ENCODE results near the gene TSC22D2.
A peak's percentile ranks its signal among the peaks of the same experiment; 100 is the strongest.

The TSC22D2 gene

GRCh38 chr3:150439657-150440056 lies 31.6 kb downstream of the TSC22D2 start:
- DNase-seq: no peak
- Mint-ChIP-seq H3K4me1 (ENCODE audit: low read depth) (peaks cover 31% of the 10 kb centered on the region), H3K27ac (no peak overlapping the region), H3K36me3 (ENCODE audit: low read depth) (peaks cover 47% of the 10 kb centered on the region), H3K4me3 (no peak overlapping the region), H3K9me3 (no peaks in the 10 kb centered on the region), H3K27me3 (no peaks in the 10 kb centered on the region)

GRCh38 chr3:150443331-150443741 lies 35.2 kb downstream of the TSC22D2 start:
- H3K36me3 Mint-ChIP-seq (ENCODE audit: low read depth): peaks cover 46% of the 10 kb centered on the region
- H3K9me3 Mint-ChIP-seq: no peaks in the 10 kb centered on the region
- H3K27ac Mint-ChIP-seq: peak overlapping the region; percentile 37
- DNase-seq: no peak
- no peak overlapping the region for H3K4me3 Mint-ChIP-seq
- peaks cover 48% of the 10 kb centered on the region for H3K4me1 Mint-ChIP-seq (ENCODE audit: low read depth)
- H3K27me3 Mint-ChIP-seq: no peaks in the 10 kb centered on the region

GRCh38 chr3:150444371-150444770 lies 36.3 kb downstream of the TSC22D2 start:
- no peaks in the 10 kb centered on the region for H3K9me3 Mint-ChIP-seq
- no peak for DNase-seq
- peaks cover 54% of the 10 kb centered on the region for H3K4me1 Mint-ChIP-seq (ENCODE audit: low read depth)
- H3K27me3 Mint-ChIP-seq: no peaks in the 10 kb centered on the region
- peaks cover 42% of the 10 kb centered on the region for H3K36me3 Mint-ChIP-seq (ENCODE audit: low read depth)
- no peak overlapping the region for H3K27ac Mint-ChIP-seq
- no peak overlapping the region for H3K4me3 Mint-ChIP-seq

- Mint-ChIP-seq H3K4me3 (no peak overlapping the region), H3K4me1 (ENCODE audit: low read depth) (peaks cover 56% of the 10 kb centered on the region), H3K36me3 (ENCODE audit: low read depth) (peaks cover 29% of the 10 kb centered on the region), H3K27me3 (no peaks in the 10 kb centered on the region), H3K27ac (no peak overlapping the region), H3K9me3 (no peaks in the 10 kb centered on the region)
- no peak for DNase-seq
These were observed 38.4 kb downstream of the TSC22D2 start for GRCh38 chr3:150446470-150446977.

GRCh38 chr3:150447084-150447483 lies 39.0 kb downstream of the TSC22D2 start:
- no peak for DNase-seq

GRCh38 chr3:150447631-150448465 lies 39.8 kb downstream of the TSC22D2 start:
- DNase-seq: no peak
- peaks cover 51% of the 10 kb centered on the region for H3K4me1 Mint-ChIP-seq (ENCODE audit: low read depth)
- no peaks in the 10 kb centered on the region for H3K27me3 Mint-ChIP-seq
- H3K9me3 Mint-ChIP-seq: no peaks in the 10 kb centered on the region
- H3K27ac Mint-ChIP-seq: peak overlapping the region; percentile 20
- H3K36me3 Mint-ChIP-seq (ENCODE audit: low read depth): peaks cover 23% of the 10 kb centered on the region
- no peak overlapping the region for H3K4me3 Mint-ChIP-seq

More at GRCh38 chr3:150447084-150447483, 39.0 kb downstream of the TSC22D2 start:
- Mint-ChIP-seq H3K27me3 (no peaks in the 10 kb centered on the region), H3K27ac (no peak overlapping the region), H3K9me3 (no peaks in the 10 kb centered on the region), H3K4me3 (no peak overlapping the region), H3K36me3 (ENCODE audit: low read depth) (peaks cover 29% of the 10 kb centered on the region), H3K4me1 (ENCODE audit: low read depth) (peaks cover 54% of the 10 kb centered on the region)

GRCh38 chr3:150449169-150449721 lies 41.1 kb downstream of the TSC22D2 start:
- H3K9me3 Mint-ChIP-seq: no peaks in the 10 kb centered on the region
- H3K27me3 Mint-ChIP-seq: no peaks in the 10 kb centered on the region
- H3K4me1 Mint-ChIP-seq (ENCODE audit: low read depth): peaks cover 44% of the 10 kb centered on the region
- H3K36me3 Mint-ChIP-seq (ENCODE audit: low read depth): peaks cover 15% of the 10 kb centered on the region
- no peak overlapping the region for H3K4me3 Mint-ChIP-seq
- peak overlapping the region; percentile 45 for H3K27ac Mint-ChIP-seq
- DNase-seq: no peak

GRCh38 chr3:150450916-150451315 lies 42.8 kb downstream of the TSC22D2 start:
- H3K4me1 Mint-ChIP-seq (ENCODE audit: low read depth): peaks cover 39% of the 10 kb centered on the region
- no peak overlapping the region for H3K4me3 Mint-ChIP-seq
- no peak for DNase-seq

GRCh38 chr3:150451329-150452048 lies 43.4 kb downstream of the TSC22D2 start:
- Mint-ChIP-seq H3K4me3 (no peak overlapping the region), H3K27ac (no peak overlapping the region), H3K27me3 (no peaks in the 10 kb centered on the region), H3K4me1 (ENCODE audit: low read depth) (peaks cover 35% of the 10 kb centered on the region), H3K36me3 (ENCODE audit: low read depth) (peaks cover 15% of the 10 kb centered on the region), H3K9me3 (no peaks in the 10 kb centered on the region)
- DNase-seq: no peak

More at GRCh38 chr3:150450916-150451315, 42.8 kb downstream of the TSC22D2 start:
- Mint-ChIP-seq H3K36me3 (ENCODE audit: low read depth) (peaks cover 14% of the 10 kb centered on the region), H3K27ac (peak overlapping the region; percentile 6), H3K27me3 (no peaks in the 10 kb centered on the region), H3K9me3 (no peaks in the 10 kb centered on the region)

- no peak overlapping the region for H3K27ac Mint-ChIP-seq
- peaks cover 22% of the 10 kb centered on the region for H3K4me1 Mint-ChIP-seq (ENCODE audit: low read depth)
These were observed 45.3 kb downstream of the TSC22D2 start for GRCh38 chr3:150453353-150453752.

GRCh38 chr3:150454085-150454484 lies 46.0 kb downstream of the TSC22D2 start:
- no peak overlapping the region for H3K4me3 Mint-ChIP-seq
- no peak overlapping the region for H3K27ac Mint-ChIP-seq
- H3K4me1 Mint-ChIP-seq (ENCODE audit: low read depth): peaks cover 19% of the 10 kb centered on the region
- DNase-seq: no peak
- H3K9me3 Mint-ChIP-seq: no peaks in the 10 kb centered on the region
- H3K27me3 Mint-ChIP-seq: no peaks in the 10 kb centered on the region
- peaks cover 36% of the 10 kb centered on the region for H3K36me3 Mint-ChIP-seq (ENCODE audit: low read depth)

More at GRCh38 chr3:150453353-150453752, 45.3 kb downstream of the TSC22D2 start:
- DNase-seq: no peak
- Mint-ChIP-seq H3K36me3 (ENCODE audit: low read depth) (peaks cover 29% of the 10 kb centered on the region), H3K4me3 (no peak overlapping the region), H3K9me3 (no peaks in the 10 kb centered on the region), H3K27me3 (no peaks in the 10 kb centered on the region)

GRCh38 chr3:150454622-150455021 lies 46.5 kb downstream of the TSC22D2 start:
- DNase-seq: no peak
- Mint-ChIP-seq H3K27me3 (no peaks in the 10 kb centered on the region), H3K9me3 (no peaks in the 10 kb centered on the region), H3K4me3 (no peak overlapping the region), H3K27ac (no peak overlapping the region), H3K4me1 (ENCODE audit: low read depth) (peaks cover 14% of the 10 kb centered on the region), H3K36me3 (ENCODE audit: low read depth) (peaks cover 42% of the 10 kb centered on the region)

- Mint-ChIP-seq H3K4me1 (ENCODE audit: low read depth) (peaks cover 12% of the 10 kb centered on the region), H3K27me3 (no peaks in the 10 kb centered on the region), H3K27ac (no peak overlapping the region), H3K36me3 (ENCODE audit: low read depth) (peaks cover 44% of the 10 kb centered on the region), H3K4me3 (no peak overlapping the region), H3K9me3 (no peaks in the 10 kb centered on the region)
- no peak for DNase-seq
These were observed 47.2 kb downstream of the TSC22D2 start for GRCh38 chr3:150455341-150455740.

- H3K9me3 Mint-ChIP-seq: no peaks in the 10 kb centered on the region
- DNase-seq: no peak
- peak overlapping the region; percentile 50 for H3K27ac Mint-ChIP-seq
- peaks cover 39% of the 10 kb centered on the region for H3K36me3 Mint-ChIP-seq (ENCODE audit: low read depth)
- peaks cover 5% of the 10 kb centered on the region for H3K4me1 Mint-ChIP-seq (ENCODE audit: low read depth)
- no peaks in the 10 kb centered on the region for H3K27me3 Mint-ChIP-seq
- no peak overlapping the region for H3K4me3 Mint-ChIP-seq
These were observed 49.9 kb downstream of the TSC22D2 start for GRCh38 chr3:150458001-150458400.

Data from activated T-cell treated with anti-CD3 and anti-CD28 coated beads, Interleukin-2, amount 50 U/mL, for 24 hours (primary cell).